NCI-H2081 treated with DMSO at 0.1 percent for 48 hours (cell line): Measurements from ENCODE around the gene DTL.

Source experiments
- DNase-seq: peaks from one replicate; lab custom pipeline; 2025; lab: John Stamatoyannopoulos, UW

DTL gene

GRCh38 chr1:212091438-212092121 lies 56.0 kb downstream of the DTL start:
- DNase-seq, result no peak

GRCh38 chr1:212097360-212097759 lies 61.8 kb downstream of the DTL start:
- no peak for DNase-seq

DNA sequence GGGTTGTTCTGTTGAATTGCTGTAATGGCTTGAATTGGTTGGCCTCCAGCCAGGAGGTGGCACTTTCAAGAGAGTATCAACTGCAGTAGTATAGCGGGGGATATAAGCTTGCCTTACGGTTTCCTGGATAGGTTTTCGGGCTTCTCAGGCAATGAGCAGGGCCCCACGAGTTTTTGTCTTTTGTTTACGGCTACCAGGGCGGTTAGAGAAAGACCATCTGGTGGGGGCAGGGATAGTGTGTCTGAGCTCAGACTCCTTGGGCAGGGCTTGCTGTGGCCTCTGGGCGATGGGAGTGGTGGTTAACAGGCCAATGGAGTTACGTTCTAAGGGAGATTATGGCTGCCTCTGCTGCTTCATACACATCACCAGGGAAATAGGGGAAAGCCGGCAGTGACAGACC lies 62.8 kb downstream of the DTL start:
- DNase-seq, result no peak

- no peak for DNase-seq
Measured at GRCh38 chr1:212098771-212099170, 63.2 kb downstream of the DTL start.

DNA sequence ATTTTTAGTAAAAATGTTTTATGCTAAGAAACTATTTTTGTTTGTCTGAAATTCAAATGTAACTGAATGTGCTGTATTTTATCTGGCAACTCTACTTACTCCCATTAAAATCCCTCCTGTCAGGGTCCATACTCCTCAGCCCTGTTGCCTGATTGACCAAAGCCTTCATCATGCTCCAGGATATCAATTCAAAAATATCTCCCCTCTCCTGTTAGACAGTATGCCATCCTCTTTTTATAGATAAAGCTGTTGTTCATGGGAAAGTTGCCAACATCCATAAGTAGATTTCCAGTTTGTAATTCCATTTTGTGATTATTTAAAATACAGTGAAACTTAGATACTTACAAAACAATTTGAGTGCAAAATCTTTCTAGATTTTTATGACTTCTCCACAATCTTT lies 65.7 kb downstream of the DTL start:
- no peak for DNase-seq

GRCh38 chr1:212101735-212102134 lies 66.2 kb downstream of the DTL start:
- DNase-seq, result no peak

DNA sequence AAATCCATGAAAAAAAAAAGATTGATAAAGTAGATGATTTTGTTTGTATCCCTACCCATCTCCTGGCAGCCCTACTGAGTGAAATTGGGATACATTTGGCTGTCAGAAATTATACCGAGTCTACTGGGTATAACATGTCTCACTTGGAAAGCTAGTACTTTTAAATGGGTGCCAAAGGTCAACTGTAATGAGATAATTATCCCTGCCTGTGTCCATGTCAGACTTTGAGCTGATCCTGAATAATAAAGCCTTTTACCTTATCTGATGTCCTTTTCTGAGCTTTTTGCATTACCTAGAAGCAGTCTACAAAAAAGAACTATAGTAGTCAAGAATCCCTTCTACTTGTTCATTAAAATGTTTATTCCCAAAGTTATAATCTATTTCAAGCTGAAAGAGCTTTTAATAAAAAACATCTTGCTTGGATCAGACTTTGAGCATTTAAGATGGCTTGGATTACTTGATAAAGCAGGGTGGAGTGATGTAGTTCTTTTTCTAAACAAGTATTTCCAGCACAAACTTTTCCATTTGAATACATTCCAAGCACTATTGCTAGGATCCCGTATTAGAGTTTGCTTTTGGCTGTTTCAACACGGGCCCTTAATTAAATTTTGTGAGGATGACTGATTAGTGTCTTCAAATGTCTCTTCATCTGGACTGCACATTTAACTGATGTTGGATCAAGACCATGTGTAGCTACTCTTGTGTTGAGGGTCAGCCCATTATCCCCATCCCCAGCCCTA lies 69.2 kb downstream of the DTL start:
- no peak for DNase-seq

DNA sequence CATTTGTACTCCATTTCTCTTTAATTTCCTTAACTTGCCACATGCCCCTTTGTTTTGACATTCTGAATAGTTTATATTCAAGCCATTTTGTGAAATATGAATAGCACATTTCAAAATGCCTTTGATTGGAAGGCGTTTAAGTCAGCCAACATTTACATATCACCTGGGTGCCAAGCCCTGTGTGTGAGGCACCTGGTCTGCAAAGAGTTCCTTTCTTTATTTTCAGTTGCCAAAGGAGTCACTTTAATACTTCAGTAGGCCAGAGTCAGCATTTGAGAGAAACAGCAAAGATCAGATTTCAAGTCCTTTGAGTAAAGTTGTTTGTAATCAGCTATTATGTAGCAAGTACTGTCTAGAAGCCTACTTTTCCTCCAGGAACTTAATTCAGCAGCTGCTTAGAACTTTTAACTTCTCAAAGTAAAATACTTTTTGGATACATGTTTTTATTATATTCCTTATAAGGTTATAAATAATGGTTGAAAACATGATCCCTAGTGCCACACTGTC lies 70.8 kb downstream of the DTL start:
- DNase-seq, result no peak

- DNase-seq, result no peak
Measured at GRCh38 chr1:212107481-212107880, 71.9 kb downstream of the DTL start.

GRCh38 chr1:212108187-212108586 lies 72.6 kb downstream of the DTL start:
- no peak for DNase-seq

GRCh38 chr1:212108981-212109380 lies 73.4 kb downstream of the DTL start:
- no peak for DNase-seq

DNA sequence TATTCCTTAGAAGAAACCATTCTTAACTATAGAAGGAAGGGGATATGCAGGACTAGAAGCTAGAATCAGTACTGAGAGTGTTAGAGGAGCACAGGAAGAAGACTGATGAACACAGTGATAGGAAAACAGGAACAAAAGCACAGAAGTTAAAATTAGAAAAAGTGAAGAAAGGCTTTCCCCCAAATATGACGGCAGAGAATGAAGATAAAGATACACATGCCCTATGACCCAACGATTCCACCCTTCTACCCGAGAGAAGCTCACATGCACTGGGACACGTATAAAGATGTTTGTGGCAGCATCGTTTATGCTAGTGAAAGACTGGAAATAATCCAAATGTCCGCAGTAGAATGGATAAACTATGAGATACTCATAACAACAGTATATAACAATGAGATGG lies 74.2 kb downstream of the DTL start:
- no peak for DNase-seq

GRCh38 chr1:212110617-212111016 lies 75.1 kb downstream of the DTL start:
- DNase-seq, result no peak

- DNase-seq, result no peak
Measured at GRCh38 chr1:212111536-212111935, 76.0 kb downstream of the DTL start.

GRCh38 chr1:212113706-212114105 lies 78.2 kb downstream of the DTL start:
- DNase-seq, result no peak

DNA sequence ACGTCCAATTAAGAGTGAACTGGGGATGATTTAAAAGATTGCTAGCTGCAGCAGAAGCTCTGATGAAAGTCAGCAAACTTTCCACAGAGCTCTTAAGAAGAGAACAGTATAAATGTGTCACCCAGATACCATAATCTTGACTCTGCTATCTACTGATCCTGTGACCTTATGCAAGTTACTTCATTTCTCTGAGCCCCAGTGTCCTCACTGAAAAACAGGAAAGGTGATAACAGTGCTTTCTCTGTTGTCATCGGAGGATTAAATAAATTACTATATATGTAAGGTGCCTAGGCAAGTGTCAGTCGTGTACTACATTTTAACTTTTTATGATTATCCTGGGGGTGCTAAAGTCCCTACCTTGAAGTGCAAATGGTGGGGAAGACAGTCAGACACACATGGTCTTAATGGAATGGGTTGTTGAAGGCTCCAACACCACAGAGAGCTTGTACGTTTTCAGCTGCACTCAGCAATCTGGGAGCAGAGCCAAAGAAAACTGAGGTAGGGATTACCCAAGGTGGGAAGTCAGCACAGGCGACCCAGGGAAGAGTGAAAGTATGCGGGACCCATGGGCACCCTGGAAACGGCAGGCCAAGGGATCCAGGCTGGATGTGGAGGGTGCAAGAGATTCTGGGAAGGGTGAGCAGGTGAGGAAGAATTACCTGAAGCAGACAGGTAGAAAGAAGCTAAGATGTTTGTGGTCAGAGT lies 82.8 kb downstream of the DTL start:
- no peak for DNase-seq

DNA sequence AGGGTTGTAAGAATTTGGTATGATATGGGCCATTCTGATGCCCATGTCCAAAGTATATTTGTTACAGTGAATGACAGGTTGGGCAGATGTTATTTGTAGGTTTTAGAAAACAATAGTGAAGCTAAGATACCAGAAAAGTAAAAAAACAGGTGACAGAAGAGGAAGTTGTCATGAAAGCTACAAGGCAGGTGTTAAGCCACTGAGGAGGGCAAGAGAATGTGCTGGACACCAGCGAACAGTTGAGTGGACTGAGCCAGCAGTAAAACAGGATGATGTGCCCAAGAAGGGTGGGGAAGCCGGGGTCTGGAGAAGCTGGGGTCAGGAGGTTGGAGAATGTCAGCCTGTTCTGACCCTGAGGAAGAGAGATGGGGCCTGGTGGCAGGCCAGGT lies 83.3 kb downstream of the DTL start:
- no peak for DNase-seq

GRCh38 chr1:212119397-212119837 lies 83.9 kb downstream of the DTL start:
- DNase-seq, result no peak

- no peak for DNase-seq
Measured at GRCh38 chr1:212119863-212120262, 84.3 kb downstream of the DTL start.

DNA sequence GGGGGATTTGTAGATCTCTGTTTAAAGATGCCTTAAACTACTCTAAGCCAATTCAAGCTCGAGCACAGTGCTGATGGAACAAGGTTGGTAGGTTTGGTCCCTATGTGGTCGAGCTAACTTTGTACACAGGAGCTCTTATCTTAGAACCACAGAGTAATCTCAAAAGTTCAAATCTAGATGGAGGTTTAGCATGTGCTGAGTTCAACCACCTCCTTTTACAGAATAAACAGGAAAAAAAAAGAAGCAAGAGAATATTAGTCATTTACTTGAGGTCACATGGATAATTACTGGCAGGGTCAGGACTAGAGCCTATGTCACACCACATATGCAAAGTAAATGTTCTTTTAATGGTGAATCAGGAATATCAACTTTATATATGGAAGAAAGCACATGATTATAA lies 86.2 kb downstream of the DTL start:
- no peak for DNase-seq

- no peak for DNase-seq
Measured at GRCh38 chr1:212124690-212125582, 89.4 kb downstream of the DTL start.

DNA sequence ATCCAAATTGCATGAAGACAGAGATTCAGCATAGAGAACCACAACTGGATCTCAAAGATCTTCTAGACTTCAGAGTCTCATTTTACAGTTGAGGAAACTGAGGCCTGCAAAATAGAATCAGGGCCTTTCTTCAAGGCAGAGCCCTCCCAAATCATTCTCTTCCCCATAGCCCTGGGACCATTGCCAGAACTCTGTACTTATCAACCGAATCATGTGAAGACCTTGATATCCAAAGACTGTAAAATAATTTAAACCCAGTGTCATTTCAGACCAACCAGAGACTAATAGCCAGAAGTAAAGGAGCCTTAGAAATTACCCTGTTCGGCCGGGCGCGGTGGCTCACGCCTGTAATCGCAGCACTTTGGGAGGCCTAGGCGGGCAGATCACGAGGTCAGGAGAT lies 90.1 kb downstream of the DTL start:
- DNase-seq, result no peak
